Stomach smooth muscle (tissue), 2 donors: ENCODE data around the gene TEX55.

ENCODE experiments used
- H3K27ac ChIP-seq: one replicate; pipeline ENCODE4 v1.7.0; 2013; ENCODE audit warnings: mild to moderate bottlenecking, low read length, inconsistent platforms
- H3K27me3 ChIP-seq, 2 donors: one replicate each; pipeline ENCODE4 v1.7.0; 2013; ENCODE audit warnings: low read length in 2 of 2; ENCODE audit not compliant: insufficient read depth in 2 of 2, control insufficient read depth in 1 of 2
- H3K36me3 ChIP-seq, 2 donors: one replicate each; pipeline ENCODE4 v1.7.0; 2013; ENCODE audit warnings: low read length in 2 of 2; ENCODE audit not compliant: control insufficient read depth in 2 of 2, insufficient read depth in 2 of 2
- H3K4me1 ChIP-seq: one replicate; pipeline ENCODE4 v1.7.0; 2013; ENCODE audit warnings: low read length; ENCODE audit not compliant: control insufficient read depth, insufficient read depth
- H3K4me3 ChIP-seq, 2 donors: one replicate each; pipeline ENCODE4 v1.7.0; 2013; ENCODE audit warnings: low read length in 2 of 2
- H3K9ac ChIP-seq, 2 donors: one replicate each; pipeline ENCODE4 v1.7.0; 2013; ENCODE audit warnings: low read length in 2 of 2, mild to moderate bottlenecking in 1 of 2
- H3K9me3 ChIP-seq, 2 donors: one replicate each; pipeline ENCODE4 v1.7.0; 2013; ENCODE audit warnings: low read length in 2 of 2; ENCODE audit not compliant: control insufficient read depth in 2 of 2
- donor health status: healthy.
- donor health status: Pancreatic carcinoma.

TEX55 gene

GRCh38 chr3:119184796-119185570 lies 39.0 kb downstream of the TEX55 start:
- Histone ChIP-seq H3K27me3 (no peaks in the 10 kb centered on the region), H3K9ac (no peak overlapping the region), H3K27ac (no peak overlapping the region), H3K36me3 (no peaks in the 10 kb centered on the region), H3K4me1 (no peaks in the 10 kb centered on the region), H3K9me3 (no peaks in the 10 kb centered on the region), H3K4me3 (no peak overlapping the region)

GRCh38 chr3:119187266-119187665 lies 41.3 kb downstream of the TEX55 start:
- H3K36me3 ChIP-seq: no peaks in the 10 kb centered on the region
- no peaks in the 10 kb centered on the region for H3K27me3 ChIP-seq
- no peak overlapping the region for H3K4me3 ChIP-seq
- H3K9me3 ChIP-seq: no peaks in the 10 kb centered on the region
- no peak overlapping the region for H3K27ac ChIP-seq
- no peaks in the 10 kb centered on the region for H3K4me1 ChIP-seq
- no peak overlapping the region for H3K9ac ChIP-seq

GRCh38 chr3:119191800-119192199 lies 45.8 kb downstream of the TEX55 start:
- no peaks in the 10 kb centered on the region for H3K4me1 ChIP-seq
- no peaks in the 10 kb centered on the region for H3K9me3 ChIP-seq
- no peak overlapping the region for H3K9ac ChIP-seq
- H3K36me3 ChIP-seq: no peaks in the 10 kb centered on the region
- H3K4me3 ChIP-seq: no peak overlapping the region
- no peak overlapping the region for H3K27ac ChIP-seq
- no peaks in the 10 kb centered on the region for H3K27me3 ChIP-seq

- H3K4me3 ChIP-seq: no peak overlapping the region
- H3K27me3 ChIP-seq: no peaks in the 10 kb centered on the region
- H3K36me3 ChIP-seq: no peaks in the 10 kb centered on the region
- no peak overlapping the region for H3K9ac ChIP-seq
- no peak overlapping the region for H3K27ac ChIP-seq
- no peaks in the 10 kb centered on the region for H3K9me3 ChIP-seq
- no peaks in the 10 kb centered on the region for H3K4me1 ChIP-seq
These were observed 48.5 kb downstream of the TEX55 start for GRCh38 chr3:119194237-119195150.

- Histone ChIP-seq H3K27me3 (no peaks in the 10 kb centered on the region), H3K36me3 (no peaks in the 10 kb centered on the region), H3K9me3 (no peaks in the 10 kb centered on the region), H3K4me1 (no peaks in the 10 kb centered on the region), H3K9ac (no peak overlapping the region), H3K4me3 (no peak overlapping the region), H3K27ac (no peak overlapping the region)
These were observed 49.1 kb downstream of the TEX55 start for GRCh38 chr3:119195151-119195476.

GRCh38 chr3:119195911-119196310 lies 49.9 kb downstream of the TEX55 start:
- H3K4me1 ChIP-seq: no peaks in the 10 kb centered on the region
- H3K36me3 ChIP-seq: no peaks in the 10 kb centered on the region
- H3K27me3 ChIP-seq: no peaks in the 10 kb centered on the region
- H3K27ac ChIP-seq: no peak overlapping the region
- no peaks in the 10 kb centered on the region for H3K9me3 ChIP-seq
- no peak overlapping the region for H3K4me3 ChIP-seq
- no peak overlapping the region for H3K9ac ChIP-seq
